GM21528 (cell line): Measurements from ENCODE around the gene NSMF.
"Not testable (repeated sequence)": the region's sequence is repeated elsewhere in the genome, so short reads cannot be mapped to it uniquely, and the experiment has no call there.

Experiments used
- ATAC-seq: cut with Tn5 transposase; IDR thresholded peaks from one replicate; pipeline ENCODE4 v1.9.1; 2021; ENCODE audit warnings: mild to moderate bottlenecking, moderate library complexity; ENCODE audit not compliant: unreplicated experiment, low FRiP score

Gene NSMF

DNA sequence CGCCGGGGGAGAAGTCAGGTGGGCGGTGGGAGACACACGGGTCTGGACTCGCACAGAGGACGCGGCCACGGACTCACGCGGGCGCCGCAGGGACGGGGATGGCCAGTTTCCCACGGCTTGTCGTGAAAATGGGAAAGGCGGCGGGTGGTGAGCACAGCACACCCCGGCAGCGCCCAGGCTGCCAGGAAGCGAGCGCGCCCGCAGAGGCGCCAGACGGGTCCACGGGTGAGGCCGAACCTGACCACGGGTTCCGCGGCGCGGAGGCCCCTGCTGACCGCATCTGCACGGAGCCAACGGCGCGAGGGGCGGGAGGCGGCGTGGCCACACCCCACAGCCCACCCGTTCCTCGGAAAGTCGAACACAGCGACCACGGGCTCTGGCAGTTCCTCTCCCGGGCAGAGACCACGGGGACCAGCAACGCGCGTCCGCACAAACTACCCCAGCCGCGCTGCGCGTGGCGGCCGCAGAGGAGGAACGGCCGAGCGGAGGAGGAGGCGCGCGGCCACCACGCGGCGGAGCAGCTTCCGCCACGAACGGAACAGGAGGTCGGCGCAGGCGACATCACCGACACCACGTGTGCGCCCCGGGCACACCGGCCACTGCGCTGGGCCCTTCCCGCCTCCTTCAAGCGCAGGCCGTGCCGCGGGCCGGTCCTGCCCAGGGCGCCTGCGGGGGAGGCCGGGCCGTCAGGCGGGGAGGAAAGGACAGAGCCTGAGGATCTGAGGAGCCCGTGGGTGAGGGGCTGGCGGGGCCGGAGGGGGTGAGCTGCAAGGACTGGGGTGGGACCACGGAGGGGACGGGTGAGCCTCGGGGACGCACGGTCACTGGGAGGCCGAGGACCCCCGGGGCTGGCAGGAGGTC is 41.7 kb downstream of the NSMF start:
- no peak for ATAC-seq

- no peak for ATAC-seq
These were observed 42.5 kb downstream of the NSMF start for GRCh38 chr9:137416563-137417151.

GRCh38 chr9:137416006-137416562 is 43.0 kb downstream of the NSMF start:
- ATAC-seq: no peak

DNA sequence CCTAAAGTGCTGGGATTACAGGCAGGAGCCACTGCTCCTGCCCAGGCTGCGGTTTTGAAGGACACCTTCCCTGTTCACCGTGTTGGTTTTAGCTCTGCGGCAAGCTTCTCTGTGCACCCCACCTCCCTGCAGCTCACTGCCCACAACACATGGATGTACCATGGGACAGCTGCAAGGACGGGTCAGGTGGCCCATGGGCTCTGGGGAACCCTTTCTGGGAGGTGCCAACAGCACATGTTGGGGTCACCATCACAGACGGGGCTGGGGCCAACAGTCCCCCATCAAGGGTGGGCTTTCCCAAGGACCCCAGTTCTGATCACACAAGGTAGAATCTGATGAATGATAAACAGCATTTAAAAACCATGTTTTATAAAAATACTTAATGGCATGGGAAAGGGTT is 43.7 kb downstream of the NSMF start:
- ATAC-seq: no peak

DNA sequence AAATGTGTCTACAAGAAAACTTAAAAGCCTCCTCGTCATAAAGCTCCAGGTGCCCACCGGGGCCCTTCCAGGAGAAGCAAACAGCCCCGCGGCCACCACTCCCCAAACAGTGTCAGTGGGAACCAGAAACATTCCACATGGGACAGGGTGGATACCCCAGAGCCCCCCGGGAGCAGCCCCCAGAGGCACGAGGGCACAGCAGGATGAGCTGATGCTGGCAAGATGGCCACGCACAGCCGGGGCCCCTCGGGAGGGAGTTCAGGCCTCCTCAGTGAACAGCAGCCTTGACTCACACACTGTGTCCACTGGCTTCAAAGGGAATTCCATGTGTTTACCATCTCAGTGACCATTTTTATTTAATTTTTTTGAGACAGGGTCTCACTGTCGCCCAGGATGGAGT is 46.7 kb downstream of the NSMF start:
- no peak for ATAC-seq

- ATAC-seq: no peak
These were observed 47.3 kb downstream of the NSMF start for GRCh38 chr9:137411645-137412380.

- no peak for ATAC-seq
These were observed 47.9 kb downstream of the NSMF start for GRCh38 chr9:137411260-137411644.

DNA sequence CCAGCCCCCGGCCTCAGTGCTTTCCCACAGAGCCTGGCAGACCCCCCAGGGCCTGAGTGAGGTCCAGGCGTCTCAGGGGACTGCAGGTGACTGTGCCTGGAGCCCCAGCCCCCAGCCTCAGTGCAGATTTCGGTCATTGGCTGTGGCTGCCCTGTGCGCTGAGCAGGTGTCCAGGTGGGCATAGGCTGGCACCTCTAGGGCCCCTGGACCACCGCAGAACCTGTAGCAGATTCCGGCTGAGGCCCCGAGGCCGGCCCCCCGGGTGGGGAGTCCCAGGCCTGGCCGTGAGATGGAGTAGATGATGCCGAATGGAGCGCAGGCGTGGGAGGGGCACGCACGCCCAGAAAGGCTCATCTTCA is 48.3 kb downstream of the NSMF start:
- no peak for ATAC-seq

- ATAC-seq: not testable (repeated sequence)
These were observed 48.8 kb downstream of the NSMF start for GRCh38 chr9:137410236-137410890.

DNA sequence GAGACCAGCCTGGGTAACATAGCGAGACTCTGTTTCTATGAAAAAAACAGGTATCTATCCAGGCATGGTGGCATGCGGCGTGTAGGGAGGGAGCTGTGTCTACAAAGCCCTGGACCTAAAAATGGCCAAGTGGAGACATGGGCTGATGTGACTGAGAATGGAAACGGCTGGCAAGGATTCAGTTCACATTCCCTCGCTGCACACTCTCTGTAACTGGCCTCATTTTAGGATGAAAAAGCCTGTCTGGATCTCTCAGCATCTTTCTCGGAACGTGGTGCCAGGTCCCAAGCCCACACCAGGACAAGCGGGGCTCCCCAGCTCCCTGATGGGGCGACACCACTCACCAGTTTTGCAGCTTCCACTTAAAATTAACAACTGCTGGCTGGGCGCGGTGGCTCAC is 49.6 kb downstream of the NSMF start:
- no peak for ATAC-seq

DNA sequence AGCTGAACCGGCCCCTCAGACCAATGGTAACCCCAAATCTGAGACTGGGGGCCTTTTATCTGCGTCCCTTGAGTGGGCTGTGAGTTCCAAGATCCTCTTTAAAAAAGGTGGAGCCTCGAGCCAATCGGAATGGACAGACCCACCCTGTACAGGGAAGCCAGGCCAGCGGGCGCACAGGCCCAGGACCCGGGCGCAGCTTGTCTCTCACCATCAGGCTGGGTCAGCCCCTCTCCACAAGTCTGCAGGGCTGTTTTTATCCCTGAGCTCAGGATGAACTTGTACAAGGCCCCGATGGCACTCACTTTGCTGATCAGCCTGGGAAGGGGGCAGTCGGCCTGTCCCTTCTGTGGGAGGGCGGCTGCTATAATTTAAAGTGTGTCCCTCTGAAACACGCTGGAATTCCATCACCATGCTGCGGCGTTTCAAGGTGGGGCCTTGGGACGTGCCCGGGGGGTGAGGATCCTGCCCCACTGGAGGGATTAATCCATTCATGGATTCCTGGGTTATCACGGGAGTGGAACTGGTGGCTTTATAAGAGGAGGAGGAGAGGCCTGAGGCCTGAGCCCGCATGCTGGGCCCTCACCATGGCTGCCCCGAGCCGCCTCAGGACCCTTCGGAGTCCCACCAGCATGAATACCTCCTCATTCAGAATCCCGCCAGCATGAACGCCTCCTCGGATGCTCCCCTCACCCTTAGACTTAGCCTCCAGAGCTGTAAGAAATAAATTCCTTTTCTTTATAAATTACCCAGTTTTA is 50.3 kb downstream of the NSMF start:
- ATAC-seq: no peak

DNA sequence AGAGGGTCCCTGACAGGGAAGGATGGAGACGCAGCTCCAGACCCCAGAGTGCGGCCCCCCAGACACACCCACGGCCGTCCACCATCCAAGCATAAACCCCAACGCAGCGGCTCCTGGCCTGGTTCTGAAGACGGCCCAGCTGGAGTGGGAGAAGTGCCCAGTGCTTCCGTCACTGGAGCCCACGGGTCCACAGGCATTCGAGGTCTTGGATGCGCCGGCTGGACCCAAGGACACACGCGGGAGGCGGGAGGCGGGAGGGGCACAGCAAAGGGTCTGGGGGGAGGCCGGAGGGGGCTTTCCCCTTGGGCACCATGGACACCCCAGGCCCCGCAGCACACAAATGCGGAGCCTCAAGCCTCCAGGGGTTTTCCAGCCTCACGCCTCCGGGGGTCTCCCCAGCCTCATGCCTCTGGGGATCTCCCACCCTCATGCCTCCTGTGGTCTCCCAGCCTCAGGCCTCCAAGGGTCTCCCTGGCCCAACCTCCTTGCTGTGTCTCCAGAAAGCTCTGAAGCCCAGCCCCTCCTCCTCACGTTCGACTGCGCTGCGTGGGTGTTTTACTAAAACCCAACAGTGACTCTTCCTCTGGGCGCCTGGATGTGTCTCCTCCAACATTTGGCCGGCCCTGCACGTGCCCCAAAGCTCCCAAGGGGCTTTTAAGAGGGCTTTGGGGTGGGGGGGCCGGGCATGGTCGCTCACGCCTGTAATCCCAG is 51.4 kb downstream of the NSMF start:
- ATAC-seq: no peak

- ATAC-seq: no peak
These were observed 52.1 kb downstream of the NSMF start for GRCh38 chr9:137406876-137407589.

- no peak for ATAC-seq
These were observed 52.9 kb downstream of the NSMF start for GRCh38 chr9:137406085-137406760.

GRCh38 chr9:137405677-137406081 is 53.5 kb downstream of the NSMF start:
- ATAC-seq: no peak

- ATAC-seq: no peak
These were observed 54.1 kb downstream of the NSMF start for GRCh38 chr9:137404961-137405567.

- ATAC-seq: no peak
These were observed 55.9 kb downstream of the NSMF start for GRCh38 chr9:137403269-137403668.

GRCh38 chr9:137402746-137403145 is 56.4 kb downstream of the NSMF start:
- ATAC-seq: no peak
